ENCODE data around the gene TAS1R2. TPM values are rescaled to one million over a fixed set of nuclear protein-coding genes. Genes with fewer than 3 reads are reported as not detected.

TAS1R2 gene
- total and polyA plus RNA-seq, 2 donors from 2014 or later, result not detected

GRCh38 chr1:18811733-18812452 lies 47.6 kb downstream of the TAS1R2 start:
- intact Hi-C loops (cut with DNase I), result no loop called here
- H3K4me3 ChIP-seq (ENCODE audit: low read length in 3 of 3), result no peak overlapping the region
- FAIRE-seq (no peak), DNase-seq (peak in 1 of 5 donors; percentile 10)
- no peaks in the 10 kb centered on the region for H3K4me1 ChIP-seq (ENCODE audit: control insufficient read depth in 2 of 3, insufficient read depth in 2 of 3, low read depth in 1 of 3, low read length in 3 of 3)
- H3K9ac ChIP-seq (ENCODE audit: low read length in 3 of 3), result no peak overlapping the region
- TF ChIP-seq, protein P1, sequence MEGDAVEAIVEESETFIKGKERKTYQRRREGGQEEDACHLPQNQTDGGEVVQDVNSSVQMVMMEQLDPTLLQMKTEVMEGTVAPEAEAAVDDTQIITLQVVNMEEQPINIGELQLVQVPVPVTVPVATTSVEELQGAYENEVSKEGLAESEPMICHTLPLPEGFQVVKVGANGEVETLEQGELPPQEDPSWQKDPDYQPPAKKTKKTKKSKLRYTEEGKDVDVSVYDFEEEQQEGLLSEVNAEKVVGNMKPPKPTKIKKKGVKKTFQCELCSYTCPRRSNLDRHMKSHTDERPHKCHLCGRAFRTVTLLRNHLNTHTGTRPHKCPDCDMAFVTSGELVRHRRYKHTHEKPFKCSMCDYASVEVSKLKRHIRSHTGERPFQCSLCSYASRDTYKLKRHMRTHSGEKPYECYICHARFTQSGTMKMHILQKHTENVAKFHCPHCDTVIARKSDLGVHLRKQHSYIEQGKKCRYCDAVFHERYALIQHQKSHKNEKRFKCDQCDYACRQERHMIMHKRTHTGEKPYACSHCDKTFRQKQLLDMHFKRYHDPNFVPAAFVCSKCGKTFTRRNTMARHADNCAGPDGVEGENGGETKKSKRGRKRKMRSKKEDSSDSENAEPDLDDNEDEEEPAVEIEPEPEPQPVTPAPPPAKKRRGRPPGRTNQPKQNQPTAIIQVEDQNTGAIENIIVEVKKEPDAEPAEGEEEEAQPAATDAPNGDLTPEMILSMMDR (IDR thresholded peaks at IDR 0.05; ENCODE audit: borderline replicate concordance, extremely low read depth, insufficient read depth), result no peak
- H3K9me3 ChIP-seq (ENCODE audit: control insufficient read depth in 2 of 3, insufficient read depth in 1 of 3, low read length in 3 of 3), result no peaks in the 10 kb centered on the region
- peaks cover 3% of the 10 kb centered on the region for H3K27me3 ChIP-seq (ENCODE audit: control insufficient read depth, insufficient read depth, low read length)
- H3K27ac ChIP-seq (ENCODE audit: low read depth in 2 of 2, low read length in 2 of 2), result no peak overlapping the region
- no peaks in the 10 kb centered on the region for H3K36me3 ChIP-seq (ENCODE audit: control insufficient read depth in 2 of 3, insufficient read depth in 3 of 3, low read length in 3 of 3)

- intact Hi-C loops (cut with DNase I), result no loop called here
- Histone ChIP-seq H3K9me3 (ENCODE audit: control insufficient read depth in 2 of 3, insufficient read depth in 1 of 3, low read length in 3 of 3) (no peaks in the 10 kb centered on the region), H3K4me3 (ENCODE audit: low read length in 3 of 3) (no peak overlapping the region), H3K36me3 (ENCODE audit: control insufficient read depth in 2 of 3, insufficient read depth in 3 of 3, low read length in 3 of 3) (no peaks in the 10 kb centered on the region), H3K27ac (ENCODE audit: low read depth in 2 of 2, low read length in 2 of 2) (no peak overlapping the region), H3K9ac (ENCODE audit: low read length in 3 of 3) (no peak overlapping the region), H3K4me1 (ENCODE audit: control insufficient read depth in 2 of 3, insufficient read depth in 2 of 3, low read depth in 1 of 3, low read length in 3 of 3) (no peaks in the 10 kb centered on the region), H3K27me3 (ENCODE audit: control insufficient read depth, insufficient read depth, low read length) (peaks cover 3% of the 10 kb centered on the region)
- FAIRE-seq, result no peak
- TF ChIP-seq, protein P1 (IDR thresholded peaks at IDR 0.05; ENCODE audit: borderline replicate concordance, extremely low read depth, insufficient read depth), result no peak
- DNase-seq, result peak in 1 of 5 donors; percentile 9
These were observed 49.2 kb downstream of the TAS1R2 start for GRCh38 chr1:18809953-18810899.

DNA sequence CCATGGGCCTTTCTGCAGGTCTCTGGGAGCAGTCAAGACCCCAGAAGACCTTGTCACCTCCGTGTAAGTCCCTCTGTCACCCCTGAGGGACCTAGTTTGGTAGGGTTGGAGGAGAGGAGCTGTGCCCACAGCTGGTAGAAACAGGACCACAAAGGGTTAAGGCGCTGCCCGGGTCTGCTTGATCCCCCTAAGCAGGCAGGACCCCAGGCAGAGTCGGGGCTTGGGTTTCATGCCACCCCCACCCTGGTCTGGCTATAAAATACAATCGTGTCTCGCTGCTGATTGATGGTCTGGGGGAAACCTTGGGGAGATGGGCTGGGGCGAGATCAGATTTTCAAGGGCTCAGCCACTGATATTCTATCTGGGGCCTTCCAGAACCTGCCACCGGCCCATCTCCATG lies 50.9 kb downstream of the TAS1R2 start:
- Histone ChIP-seq H3K27me3 (ENCODE audit: control insufficient read depth, insufficient read depth, low read length) (no peaks in the 10 kb centered on the region), H3K4me1 (ENCODE audit: control insufficient read depth in 2 of 3, insufficient read depth in 2 of 3, low read depth in 1 of 3, low read length in 3 of 3) (no peaks in the 10 kb centered on the region), H3K36me3 (ENCODE audit: control insufficient read depth in 2 of 3, insufficient read depth in 3 of 3, low read length in 3 of 3) (no peaks in the 10 kb centered on the region), H3K4me3 (ENCODE audit: low read length in 3 of 3) (no peak overlapping the region), H3K9me3 (ENCODE audit: control insufficient read depth in 2 of 3, insufficient read depth in 1 of 3, low read length in 3 of 3) (no peaks in the 10 kb centered on the region), H3K9ac (ENCODE audit: low read length in 3 of 3) (no peak overlapping the region), H3K27ac (ENCODE audit: low read depth in 2 of 2, low read length in 2 of 2) (no peak overlapping the region)
- TF ChIP-seq, protein P1 (IDR thresholded peaks at IDR 0.05; ENCODE audit: borderline replicate concordance, extremely low read depth, insufficient read depth), result no peak
- no peak for FAIRE-seq
- intact Hi-C loops (cut with DNase I), result no loop called here
- peak in 2 of 5 donors; percentile 43 to 56 for DNase-seq

All from kidney (tissue), 14 donors.